ENCODE results near the gene P2RY8.
"Not testable (repeated sequence)": the region's sequence is repeated elsewhere in the genome, so short reads cannot be mapped to it uniquely, and the experiment has no call there.

The P2RY8 gene

GRCh38 chrX:1475881-1476280 lies 61.1 kb downstream of the P2RY8 start:
- no peak for DNase-seq
- in situ Hi-C loops (cut with MboI; ENCODE audit: low pct_unique_long_range_greater_than_20kb, low sequenced_read_pairs) = no loop called here

GRCh38 chrX:1475481-1475880 lies 61.5 kb downstream of the P2RY8 start:
- peak; percentile 64 for DNase-seq
- in situ Hi-C loops (cut with MboI; ENCODE audit: low pct_unique_long_range_greater_than_20kb, low sequenced_read_pairs) = no loop called here

GRCh38 chrX:1474593-1474992 lies 62.4 kb downstream of the P2RY8 start:
- in situ Hi-C loops (cut with MboI; ENCODE audit: low pct_unique_long_range_greater_than_20kb, low sequenced_read_pairs) = loop anchor here (25.0 kb wide), 1 partner anchor 1138 kb away; no protein-coding TSS in a partner anchor
- DNase-seq = not testable (repeated sequence)

DNA sequence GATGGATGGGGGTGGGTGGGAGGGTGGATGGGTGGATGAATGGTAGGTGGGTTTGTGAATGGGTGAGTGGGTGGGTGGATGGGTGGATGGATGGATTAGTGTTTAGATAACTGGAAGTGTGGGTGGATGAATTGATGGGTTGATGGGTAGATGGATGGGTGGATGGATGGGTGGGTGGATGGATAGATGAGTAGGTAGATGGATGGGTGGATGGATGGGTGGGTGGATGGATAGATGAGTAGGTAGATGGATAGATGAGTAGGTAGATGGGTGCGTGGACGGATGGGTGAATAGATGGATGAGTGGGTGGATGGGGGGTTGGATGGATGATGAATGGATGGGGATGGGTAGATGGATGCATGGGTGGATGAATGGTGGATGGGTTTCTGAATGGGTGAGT lies 64.0 kb downstream of the P2RY8 start:
- DNase-seq = no peak
- in situ Hi-C loops (cut with MboI; ENCODE audit: low pct_unique_long_range_greater_than_20kb, low sequenced_read_pairs) = loop anchor here (25.0 kb wide), 1 partner anchor 1139 kb away; no protein-coding TSS in a partner anchor

DNA sequence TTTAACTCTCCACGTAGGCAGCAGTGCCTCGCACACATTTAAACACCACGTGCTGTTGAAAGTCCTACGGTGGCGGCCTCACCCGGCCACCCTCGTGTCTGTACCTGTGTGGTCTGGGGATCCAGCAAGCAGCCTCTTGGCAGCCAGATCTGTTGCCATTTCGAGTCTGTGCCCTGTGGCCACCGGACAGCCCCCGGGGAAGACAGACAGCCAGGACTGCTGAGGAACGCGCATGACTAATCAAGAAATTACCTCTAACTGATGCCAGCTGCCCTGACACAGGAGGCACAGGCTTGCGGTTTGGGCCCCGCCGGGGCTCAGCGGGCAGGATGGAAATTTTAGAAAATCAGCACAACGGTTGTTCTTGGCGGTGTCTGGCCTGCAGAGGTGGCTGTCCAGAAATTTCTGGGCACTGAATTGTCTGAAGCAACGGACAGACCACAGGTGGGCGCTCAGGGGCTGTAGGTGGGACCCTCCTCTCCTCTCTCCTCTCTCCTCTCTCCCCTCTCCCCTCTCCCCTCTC lies 68.7 kb downstream of the P2RY8 start:
- in situ Hi-C loops (cut with MboI; ENCODE audit: low pct_unique_long_range_greater_than_20kb, low sequenced_read_pairs) = loop anchor here (25.0 kb wide), 1 partner anchor 1144 kb away; no protein-coding TSS in a partner anchor
- DNase-seq = peak; percentile 98

DNA sequence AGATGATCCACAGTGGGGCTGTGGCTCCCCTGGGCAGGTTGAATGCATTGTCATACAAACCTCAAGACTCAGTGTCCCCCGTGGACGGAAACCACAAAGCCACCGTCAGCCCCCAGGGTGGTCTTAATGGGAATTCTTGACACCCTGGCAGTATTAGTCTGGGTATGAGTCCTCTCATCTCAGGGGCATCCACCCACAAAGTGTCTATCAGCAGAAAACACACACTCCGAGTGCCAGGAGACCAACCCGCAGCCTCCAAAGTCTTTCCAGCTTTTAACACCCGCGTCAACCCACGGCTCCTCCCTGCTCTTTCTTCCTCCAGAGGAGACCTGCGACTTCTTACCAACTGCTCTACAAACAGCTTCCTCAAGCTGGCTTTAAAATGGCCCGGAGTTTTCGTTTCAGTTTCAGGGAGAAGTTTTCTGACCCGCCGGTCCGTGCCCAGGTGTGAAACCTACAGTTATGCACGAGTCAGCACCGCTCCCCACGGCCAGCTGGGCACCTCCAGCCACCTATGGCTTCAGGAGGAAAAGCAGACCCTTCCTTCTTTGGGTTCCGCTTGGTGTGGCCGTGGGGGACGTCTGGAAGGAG lies 69.9 kb downstream of the P2RY8 start:
- peak; percentile 69 for DNase-seq
- in situ Hi-C loops (cut with MboI; ENCODE audit: low pct_unique_long_range_greater_than_20kb, low sequenced_read_pairs) = loop anchor here (25.0 kb wide), 1 partner anchor 1145 kb away; no protein-coding TSS in a partner anchor

DNA sequence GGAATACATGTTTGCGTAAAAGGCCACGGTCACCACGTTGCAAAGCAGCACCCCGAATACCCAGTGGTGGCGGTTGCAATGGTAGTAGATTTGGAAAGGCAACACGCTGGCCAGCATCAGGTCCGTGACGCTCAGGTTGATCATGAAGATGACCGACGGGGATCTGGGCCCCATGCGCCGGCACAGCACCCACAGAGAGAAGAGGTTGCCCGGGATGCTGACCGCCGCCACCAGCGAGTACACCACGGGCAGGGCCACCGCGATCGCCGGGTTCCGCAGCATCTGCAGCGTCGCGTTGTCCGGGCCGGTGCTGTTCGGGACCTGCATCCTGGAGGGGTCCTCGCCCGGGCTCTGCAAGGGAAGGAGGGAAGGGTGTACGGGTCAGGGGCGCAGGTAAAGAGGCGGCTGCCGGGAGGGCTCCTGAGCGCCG lies 70.7 kb downstream of the P2RY8 start:
- in situ Hi-C loops (cut with MboI; ENCODE audit: low pct_unique_long_range_greater_than_20kb, low sequenced_read_pairs) = loop anchor here (25.0 kb wide), 1 partner anchor 1146 kb away; no protein-coding TSS in a partner anchor
- no peak for DNase-seq

GRCh38 chrX:1465286-1466231 lies 71.4 kb downstream of the P2RY8 start:
- in situ Hi-C loops (cut with MboI; ENCODE audit: low pct_unique_long_range_greater_than_20kb, low sequenced_read_pairs) = loop anchor here (25.0 kb wide), 1 partner anchor 1147 kb away; no protein-coding TSS in a partner anchor
- no peak for DNase-seq

GRCh38 chrX:1464971-1465285 lies 72.1 kb downstream of the P2RY8 start:
- no peak for DNase-seq
- in situ Hi-C loops (cut with MboI; ENCODE audit: low pct_unique_long_range_greater_than_20kb, low sequenced_read_pairs) = loop anchor here (25.0 kb wide), 1 partner anchor 1147 kb away; no protein-coding TSS in a partner anchor

GRCh38 chrX:1464041-1464970 lies 72.7 kb downstream of the P2RY8 start:
- no peak for DNase-seq
- in situ Hi-C loops (cut with MboI; ENCODE audit: low pct_unique_long_range_greater_than_20kb, low sequenced_read_pairs) = loop anchor here (25.0 kb wide), 1 partner anchor 1148 kb away; no protein-coding TSS in a partner anchor

DNA sequence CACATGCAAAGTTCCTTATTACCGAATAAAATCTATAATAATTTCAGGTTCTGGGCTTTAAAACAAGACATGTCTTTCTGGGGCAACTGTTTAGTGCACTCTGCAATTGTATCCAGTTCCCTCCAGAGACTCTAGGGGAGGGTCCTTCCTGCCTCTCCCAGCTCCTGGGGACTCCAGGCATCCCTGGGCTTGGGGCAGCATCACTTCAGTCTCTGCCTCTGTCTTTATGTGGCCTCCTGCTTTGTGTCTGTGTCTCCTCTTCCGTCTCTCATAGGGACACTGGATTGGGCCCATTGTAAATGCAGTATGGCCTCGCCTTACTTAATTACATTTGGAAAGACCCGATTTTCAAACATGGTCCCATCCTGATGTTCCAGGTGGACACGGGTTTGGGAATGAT lies 73.4 kb downstream of the P2RY8 start:
- DNase-seq = no peak
- in situ Hi-C loops (cut with MboI; ENCODE audit: low pct_unique_long_range_greater_than_20kb, low sequenced_read_pairs) = loop anchor here (25.0 kb wide), 1 partner anchor 1149 kb away; no protein-coding TSS in a partner anchor

GRCh38 chrX:1462596-1463251 lies 74.3 kb downstream of the P2RY8 start:
- DNase-seq = no peak
- in situ Hi-C loops (cut with MboI; ENCODE audit: low pct_unique_long_range_greater_than_20kb, low sequenced_read_pairs) = loop anchor here (25.0 kb wide), 1 partner anchor 1150 kb away; no protein-coding TSS in a partner anchor

GRCh38 chrX:1462110-1462509 lies 74.9 kb downstream of the P2RY8 start:
- DNase-seq = no peak

GRCh38 chrX:1455948-1456280 lies 81.1 kb downstream of the P2RY8 start:
- DNase-seq = no peak
- in situ Hi-C loops (cut with MboI; ENCODE audit: low pct_unique_long_range_greater_than_20kb, low sequenced_read_pairs) = loop anchor here (25.0 kb wide), 1 partner anchor 1156 kb away; no protein-coding TSS in a partner anchor

More at GRCh38 chrX:1462110-1462509, 74.9 kb downstream of the P2RY8 start:
- in situ Hi-C loops (cut with MboI; ENCODE audit: low pct_unique_long_range_greater_than_20kb, low sequenced_read_pairs) = loop anchor here (25.0 kb wide), 1 partner anchor 1150 kb away; no protein-coding TSS in a partner anchor

DNA sequence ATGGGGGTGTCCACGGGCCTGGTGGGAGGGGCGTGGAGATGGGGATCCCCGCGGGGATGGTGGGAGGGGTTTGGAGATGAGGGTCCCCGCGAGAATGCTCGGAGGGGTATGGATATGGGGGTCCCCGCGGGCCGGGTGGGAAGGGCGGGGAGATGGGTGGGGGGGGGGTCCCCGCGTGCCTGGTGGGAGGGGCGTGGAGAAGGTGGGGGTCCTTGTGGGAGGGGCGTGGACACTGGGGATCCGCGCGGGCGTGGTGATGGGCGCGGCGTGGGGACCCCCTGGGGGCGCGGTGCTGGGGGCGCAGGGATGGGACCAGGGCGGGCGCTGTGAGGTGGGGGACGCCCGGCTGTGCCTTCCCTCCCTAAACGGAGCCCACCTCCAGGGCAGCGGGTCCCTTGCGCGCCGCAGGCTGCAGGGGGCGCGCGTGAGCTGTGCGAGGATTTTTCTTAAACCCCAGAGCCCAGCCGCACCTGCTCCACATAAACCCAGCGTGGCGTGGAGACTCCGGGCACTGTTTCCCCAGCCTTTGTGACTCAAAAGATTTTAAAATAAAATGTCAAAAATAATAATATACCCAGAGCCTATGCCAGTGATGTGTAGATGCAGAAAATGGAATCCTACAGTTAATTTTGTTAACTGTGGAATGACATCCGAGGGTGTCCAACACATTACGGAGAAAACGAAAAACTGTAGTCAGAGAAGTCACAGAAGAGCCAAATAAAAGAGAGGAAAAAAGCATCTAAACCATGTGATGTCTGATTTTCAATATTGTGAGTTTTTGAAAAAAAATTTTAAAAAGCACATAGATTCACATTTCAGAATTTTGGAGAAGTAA lies 82.8 kb downstream of the P2RY8 start:
- DNase-seq = peak; percentile 99
- in situ Hi-C loops (cut with MboI; ENCODE audit: low pct_unique_long_range_greater_than_20kb, low sequenced_read_pairs) = loop anchor here (25.0 kb wide), 1 partner anchor 1158 kb away; no protein-coding TSS in a partner anchor

- peak; percentile 75 for DNase-seq
- in situ Hi-C loops (cut with MboI; ENCODE audit: low pct_unique_long_range_greater_than_20kb, low sequenced_read_pairs) = loop anchor here (25.0 kb wide), 1 partner anchor 1159 kb away; no protein-coding TSS in a partner anchor
Observed at GRCh38 chrX:1453395-1453783, 83.6 kb downstream of the P2RY8 start.
